NCI-H446 treated with DMSO at 0.1 percent for 48 hours (cell line): Measurements from ENCODE around the gene KLF16.

Experiments used
- DNase-seq: peaks from one replicate; lab custom pipeline; 2025; lab: John Stamatoyannopoulos, UW

The KLF16 gene

DNA sequence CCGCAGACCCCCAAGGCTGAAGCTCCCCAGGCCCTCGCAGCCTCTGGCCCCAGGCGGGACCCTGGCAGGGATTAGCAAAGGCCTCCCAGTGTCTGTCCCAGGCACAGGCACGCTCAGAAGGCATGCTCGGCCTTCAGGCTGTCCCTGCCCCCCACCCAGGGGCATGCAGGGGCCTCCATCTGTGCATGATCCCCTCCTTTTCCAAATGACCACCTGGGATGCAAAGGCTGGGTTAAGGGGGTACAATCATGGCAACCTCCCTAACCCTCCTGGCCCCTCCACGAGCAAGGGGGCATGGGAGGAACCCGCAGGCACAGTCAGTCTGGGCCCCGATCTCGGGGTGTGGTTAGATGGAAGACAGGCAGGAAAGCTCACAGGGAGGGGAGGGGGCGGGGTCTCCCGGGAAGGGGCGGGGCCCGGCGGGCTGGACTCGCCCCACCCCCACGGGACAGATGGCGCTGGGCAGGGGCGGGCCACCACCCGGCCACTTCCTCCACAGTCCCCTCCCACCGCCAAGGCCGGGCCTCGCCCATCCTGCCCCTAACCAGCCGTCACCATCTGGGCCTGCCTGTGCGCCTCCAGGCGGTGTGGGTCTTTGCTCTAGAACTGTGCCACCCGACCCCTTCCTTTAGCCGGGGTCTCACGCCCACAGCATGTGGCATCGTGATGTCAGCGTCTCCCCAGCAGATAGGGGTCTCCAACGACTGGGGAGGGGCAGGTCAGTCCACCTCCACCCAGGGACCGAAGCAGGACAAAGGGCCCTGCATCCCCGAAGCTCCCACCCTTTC is 8.1 kb downstream of the KLF16 start:
- no peak for DNase-seq

DNA sequence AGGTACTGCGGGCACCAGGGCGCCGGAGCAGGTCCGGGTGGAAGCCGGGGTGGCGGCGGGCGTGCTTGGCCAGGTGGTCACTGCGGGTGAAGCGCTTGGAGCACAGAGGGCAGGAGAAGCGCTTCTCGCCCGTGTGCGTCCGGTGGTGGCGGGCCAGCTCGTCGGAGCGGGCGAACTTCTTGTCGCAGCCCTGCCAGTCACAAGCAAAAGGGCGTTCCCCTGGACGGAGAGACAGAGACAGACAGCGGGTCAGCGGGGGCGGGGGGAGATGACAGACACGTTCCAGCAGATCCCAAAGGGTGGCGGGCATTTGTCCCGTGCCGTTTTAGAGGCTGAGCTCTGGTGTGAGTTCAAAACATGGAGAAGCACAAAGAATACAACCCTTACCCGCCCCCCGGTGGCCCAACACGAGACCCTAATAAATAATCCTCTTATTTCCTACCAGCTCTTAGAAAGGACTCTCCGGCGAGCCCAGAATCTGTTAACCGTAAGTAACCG is 8.8 kb downstream of the KLF16 start:
- DNase-seq, result no peak

DNA sequence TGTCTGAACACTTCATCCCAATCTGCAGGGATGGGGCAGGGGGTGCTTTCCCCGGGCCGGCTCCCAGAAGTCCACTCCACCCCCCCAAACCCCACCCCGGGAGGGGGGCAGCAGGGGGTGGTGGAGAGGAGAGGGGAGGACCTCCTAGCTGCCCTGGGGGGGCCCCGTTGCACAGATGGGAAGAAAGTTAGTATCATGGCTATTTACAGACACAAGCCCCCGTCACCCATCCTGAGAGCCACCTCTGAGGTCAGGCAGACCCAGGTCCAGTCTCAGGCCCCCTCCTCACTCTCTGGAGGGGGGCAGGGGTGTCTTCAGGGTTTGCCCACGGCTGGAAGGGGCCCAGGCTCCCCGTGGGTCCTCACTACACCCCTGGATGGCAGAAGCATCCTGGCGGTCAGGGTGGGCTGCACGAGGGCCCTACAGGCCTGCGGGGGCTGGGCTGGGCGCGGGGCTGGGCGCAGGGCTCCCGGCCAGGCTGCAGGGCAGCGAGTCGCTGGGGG is 9.3 kb downstream of the KLF16 start:
- DNase-seq, result no peak

DNA sequence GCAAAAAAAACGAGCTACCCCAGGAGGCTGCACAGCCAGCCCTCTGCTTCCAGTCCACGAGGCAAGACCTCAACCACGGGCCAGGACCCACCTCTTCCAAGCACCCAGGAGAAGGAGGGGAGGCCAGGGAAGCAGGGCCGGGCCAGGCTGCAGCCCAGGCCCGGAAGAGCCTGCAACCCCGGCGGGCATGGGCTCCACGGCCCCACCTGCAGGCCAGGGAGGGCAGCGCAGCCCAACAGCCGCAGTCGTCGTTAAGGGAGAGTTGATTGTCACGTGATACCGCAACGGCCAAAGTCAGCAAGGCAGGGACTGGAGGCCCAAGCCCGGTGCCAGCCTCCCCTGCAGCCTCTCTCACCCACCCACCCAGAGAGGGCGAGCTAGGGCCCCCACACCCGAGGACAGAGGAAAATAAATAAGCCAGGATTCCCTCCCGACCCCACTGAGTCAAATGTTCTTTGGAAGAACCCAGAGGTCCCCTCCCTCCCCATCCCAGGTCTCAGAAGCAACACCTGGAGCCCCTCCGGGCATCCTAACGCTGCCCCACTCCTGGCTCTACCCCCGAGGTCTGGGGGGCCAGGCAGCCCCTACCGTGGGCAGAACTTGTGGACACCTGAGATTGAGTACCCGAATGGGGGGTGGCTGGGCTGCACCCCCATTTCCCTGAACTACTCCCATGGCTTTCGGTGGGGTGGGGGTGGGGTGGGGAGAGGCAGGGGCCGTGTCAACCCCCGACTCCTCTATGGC is 9.9 kb downstream of the KLF16 start:
- DNase-seq, result no peak

DNA sequence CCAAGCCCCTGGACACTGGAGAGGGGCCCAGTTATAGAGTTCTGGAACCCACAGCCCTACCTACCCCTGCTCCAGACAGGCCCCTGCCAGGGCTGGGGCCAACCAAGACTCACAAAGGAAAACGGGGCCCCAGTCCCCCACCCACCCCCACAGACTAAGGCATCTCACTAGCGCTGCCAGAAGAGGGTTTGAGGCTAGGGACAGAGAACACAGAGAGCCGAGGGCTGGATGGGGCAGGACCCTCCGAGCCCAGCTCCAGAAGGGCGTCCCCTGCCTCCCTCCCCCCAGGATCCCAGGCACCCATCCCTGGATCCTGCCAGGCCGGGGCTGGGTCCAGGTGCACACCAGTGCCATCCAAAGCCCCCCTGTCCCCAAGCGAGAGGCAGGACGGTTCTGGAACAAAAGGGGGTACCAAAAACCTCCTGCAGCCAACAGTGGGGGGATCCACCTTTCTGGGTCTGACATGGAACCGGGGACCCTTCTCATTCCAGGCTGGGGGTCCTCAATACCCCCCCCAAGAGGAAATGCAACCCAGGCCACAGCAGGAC is 10.7 kb downstream of the KLF16 start:
- DNase-seq, result no peak

DNA sequence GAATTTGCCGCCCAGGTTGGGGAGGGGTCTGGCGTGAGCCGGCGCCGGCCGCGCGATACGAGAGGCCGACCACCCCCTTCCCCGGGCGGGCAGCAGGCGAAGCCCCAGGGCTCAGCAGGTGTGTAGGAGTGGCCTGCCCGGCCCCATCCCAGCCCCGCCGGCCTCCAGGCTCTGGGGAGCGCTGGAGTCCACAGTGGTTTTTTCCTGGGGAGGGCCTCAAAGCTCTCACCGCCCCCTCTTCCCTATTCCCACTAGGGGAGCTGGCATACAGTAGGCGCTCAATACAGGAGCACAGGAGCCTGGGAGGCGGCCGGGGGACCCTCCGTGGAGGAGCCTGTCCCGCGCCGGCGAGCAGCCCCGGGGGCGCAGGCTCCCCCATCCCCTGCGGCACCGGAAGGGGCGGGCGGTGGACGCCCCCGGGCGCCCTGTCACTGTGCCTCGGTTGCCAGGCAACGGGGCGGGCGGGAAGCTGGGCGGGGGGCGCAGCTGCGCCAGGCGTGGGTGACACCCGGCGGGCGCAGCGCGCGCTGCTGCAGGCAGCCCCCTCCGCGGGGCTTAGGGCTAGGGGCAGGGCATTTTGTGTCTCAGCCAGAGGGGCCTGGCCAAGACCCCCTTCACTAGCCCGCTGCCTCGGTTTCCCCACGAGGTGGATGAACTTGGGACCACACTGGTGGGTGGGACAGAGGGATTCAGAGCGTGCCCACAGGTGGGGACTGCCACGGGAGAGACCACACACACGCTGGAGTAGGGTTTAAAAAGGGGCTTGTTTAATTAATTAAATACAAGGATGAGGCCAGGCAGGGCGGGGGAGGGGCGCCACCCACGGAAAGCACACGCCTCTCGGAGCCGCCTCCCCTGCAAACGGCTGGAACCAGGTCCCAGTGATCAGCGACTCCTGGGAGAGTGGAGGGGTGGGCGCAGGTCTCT is 11.5 kb downstream of the KLF16 start:
- DNase-seq, result no peak

DNA sequence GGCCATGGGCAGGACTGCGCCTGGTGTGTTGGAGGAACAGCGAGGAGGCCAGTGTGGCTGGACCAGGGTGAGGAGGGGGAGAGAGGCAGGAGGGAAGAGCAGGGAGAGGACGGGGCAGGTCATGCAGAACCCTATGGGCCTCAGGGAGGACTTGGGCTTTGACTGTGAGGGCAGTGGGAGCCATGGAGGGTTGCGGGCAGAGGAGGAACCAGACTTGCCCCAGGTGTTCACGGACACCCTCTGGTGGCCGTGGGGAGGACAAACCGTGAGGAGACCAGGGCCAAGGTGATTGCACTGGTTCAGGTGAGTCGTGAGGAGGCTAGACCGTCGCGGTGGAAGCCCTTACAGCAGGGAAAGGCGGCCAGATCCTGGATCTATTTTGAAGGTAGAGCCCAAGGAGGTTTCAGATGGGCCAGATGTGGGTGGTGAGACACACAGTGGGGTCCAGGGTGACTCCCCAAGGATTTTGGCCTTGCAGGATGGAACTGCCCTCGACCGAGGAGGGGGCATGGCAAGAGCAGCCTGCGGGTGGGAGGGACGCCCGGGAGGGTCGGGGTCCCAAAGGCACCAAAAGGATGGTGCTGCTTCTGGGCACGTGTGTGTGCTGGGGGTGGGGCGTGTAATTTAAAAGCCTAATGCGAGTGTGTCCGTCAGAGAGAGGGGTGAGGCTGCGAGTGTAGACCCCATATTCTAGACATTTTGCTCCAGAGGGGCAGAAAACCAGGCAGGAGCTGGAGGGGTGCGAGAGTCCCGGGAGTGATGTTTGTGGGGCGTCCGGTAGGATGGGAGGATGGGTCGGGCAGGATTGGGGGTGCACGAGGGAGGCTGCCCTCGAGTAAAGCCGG is 12.3 kb downstream of the KLF16 start:
- no peak for DNase-seq

DNA sequence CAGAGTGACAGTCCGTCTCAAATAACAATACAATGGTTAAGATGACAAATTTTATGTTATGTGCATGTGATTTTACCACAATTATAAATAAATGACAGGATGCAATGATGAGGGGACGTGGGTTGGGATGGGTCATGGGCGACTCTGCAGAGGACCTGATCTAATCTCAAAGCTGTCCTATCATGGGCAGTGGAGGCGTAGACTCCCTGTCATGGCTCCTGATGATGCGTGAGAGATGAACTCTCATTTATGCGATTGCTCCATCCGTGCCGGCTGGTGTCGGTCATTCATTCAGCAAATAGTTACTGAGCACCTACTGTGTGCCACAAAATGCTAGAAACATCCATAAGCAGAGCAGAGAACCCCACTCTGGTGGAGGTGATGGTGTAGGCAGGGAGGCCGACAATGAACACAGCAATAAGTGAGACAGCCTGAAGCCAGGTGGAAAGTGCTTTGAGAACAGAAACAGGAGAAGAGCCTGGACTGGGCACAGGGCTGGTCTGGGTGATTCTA is 13.4 kb downstream of the KLF16 start:
- DNase-seq, result no peak

DNA sequence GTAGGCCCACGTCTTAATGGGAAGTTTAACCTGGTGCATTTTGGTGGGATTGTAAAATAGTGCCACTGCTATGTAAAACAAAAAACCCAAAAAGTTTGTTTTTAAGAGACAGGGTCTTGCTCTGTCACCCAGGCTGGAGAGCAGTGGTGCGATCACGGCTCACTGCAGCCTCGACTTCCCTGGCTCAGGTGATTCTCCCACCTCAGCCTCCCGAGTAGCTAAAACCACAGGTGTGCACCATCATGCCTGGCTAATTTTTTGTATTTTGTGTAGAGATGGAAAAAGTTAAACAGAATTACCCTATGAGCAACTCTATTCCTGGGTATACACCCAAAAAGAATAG is 14.3 kb downstream of the KLF16 start:
- no peak for DNase-seq

DNA sequence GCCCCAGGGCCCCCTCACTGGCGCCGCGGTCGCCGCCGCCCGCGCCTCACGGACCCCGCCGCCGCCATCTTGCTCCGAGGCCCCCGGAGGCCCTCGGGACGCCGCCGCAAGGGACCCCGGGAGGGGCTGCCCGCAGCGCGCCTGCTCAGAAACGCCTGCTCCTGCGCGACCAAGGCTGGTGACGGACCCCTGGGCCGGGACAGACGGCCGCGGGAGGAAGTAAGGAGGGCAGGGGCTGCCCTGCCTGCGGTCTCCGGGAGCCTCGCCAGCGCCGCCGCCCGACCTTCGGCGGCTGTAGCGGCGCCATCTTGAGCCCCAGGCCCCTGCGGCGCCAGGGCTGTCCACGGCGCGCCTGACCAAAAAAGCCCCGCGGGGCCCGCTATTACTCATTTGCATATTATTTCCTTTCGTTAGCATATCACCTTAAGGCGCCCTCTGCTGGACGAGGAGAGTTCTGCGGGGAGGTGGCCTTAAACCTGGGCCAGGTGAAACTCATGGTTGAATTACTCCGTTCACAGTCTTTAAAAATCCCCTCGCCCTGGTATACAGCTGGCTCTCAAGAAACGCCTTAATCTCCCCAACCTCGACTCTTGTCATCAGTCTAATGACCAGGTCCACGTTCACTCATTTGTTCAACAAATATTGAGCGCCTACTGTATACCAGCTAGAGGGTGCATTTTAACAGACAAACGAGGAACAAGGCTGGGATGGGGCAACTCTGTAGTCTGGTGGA is 14.8 kb downstream of the KLF16 start, which contains the start of gene REXO1:
REXO1 (minus strand) TSS at position 85 of the 733 bp plus-strand sequence. CDS start 125 bp downstream, outside the sequence.
- DNase-seq, result peak; percentile 89

DNA sequence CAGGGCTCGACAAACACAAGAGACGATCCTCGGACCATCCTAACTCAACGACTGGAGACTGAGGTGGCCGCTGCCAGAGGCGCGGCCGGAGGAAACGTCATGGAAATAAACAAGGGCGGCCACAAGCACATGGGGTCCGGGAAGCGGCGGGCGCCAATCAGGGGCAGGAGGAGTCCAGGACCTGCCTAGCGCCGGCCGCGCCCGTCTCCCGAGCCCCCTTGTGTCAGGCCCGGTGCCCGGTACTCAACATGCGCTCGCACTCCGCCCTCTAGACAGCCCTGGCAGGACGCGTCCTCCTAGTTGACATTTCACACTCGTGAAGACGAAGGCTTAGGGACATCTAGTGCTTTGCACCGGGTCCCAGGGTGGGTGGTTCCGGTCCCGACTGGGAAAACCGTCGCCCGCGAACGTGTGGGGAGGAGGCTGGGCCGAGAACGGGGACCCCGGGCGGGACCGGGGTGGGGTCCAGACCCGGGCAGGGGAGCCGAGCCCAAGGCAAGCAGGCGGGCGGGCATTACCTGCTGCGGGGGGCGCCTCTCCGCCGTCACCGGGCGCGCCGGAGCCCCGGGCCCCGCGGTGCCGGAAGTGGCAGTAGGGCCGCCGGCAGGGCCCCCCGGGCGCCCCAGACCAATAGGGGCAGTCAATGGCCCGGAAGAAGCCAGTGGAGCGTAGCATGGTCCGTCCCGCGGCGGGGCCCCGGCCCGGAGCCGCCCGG is 15.5 kb downstream of the KLF16 start:
- no peak for DNase-seq

DNA sequence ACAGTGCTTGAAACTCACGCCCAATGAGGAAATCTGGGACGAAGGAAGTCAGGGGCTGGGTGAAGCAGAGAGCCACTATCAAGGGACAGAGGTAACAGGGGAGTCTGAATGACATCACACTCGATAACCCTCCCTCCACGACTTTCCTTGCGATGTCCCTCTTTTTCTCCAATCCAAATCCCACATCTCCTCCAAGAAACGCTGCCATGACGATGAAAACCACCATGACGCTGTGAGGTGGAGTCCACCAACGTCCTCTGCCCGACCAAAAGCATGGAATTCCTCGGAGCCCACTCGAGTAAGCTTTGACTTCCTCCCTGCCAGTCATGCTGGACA is 16.1 kb downstream of the KLF16 start:
- no peak for DNase-seq

DNA sequence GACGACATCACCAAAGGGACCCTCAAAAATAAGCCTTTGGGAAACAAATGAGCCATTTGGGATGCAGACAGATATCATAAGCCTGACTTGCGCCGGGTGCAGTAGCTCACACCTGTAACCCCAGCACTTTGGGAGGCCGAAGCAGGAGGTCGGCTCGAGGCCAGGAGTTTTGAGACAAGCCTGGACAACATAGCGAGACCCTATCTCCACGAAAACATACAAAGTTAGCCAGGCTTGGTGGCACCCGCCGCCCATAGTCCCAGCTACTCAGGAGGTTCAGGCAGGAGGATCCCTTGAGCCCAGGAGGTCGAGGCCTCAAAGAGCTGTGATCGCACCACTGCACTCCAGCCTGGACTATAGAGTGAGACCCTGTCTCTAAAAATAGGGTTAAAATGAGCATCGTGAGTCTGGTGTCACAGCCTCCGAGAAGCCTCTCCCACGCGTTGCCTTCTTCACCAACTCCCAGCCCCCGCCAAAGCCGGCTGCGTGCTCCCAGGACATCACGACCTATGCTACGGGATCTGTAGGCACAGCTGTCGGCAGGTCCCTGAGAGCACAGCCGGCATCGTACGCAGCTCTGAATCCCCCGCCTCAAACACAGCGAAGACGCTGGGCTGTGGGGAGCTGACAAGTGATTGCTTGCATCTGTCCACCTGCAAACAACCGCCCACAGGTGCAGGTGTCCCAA is 16.7 kb downstream of the KLF16 start:
- DNase-seq, result no peak

DNA sequence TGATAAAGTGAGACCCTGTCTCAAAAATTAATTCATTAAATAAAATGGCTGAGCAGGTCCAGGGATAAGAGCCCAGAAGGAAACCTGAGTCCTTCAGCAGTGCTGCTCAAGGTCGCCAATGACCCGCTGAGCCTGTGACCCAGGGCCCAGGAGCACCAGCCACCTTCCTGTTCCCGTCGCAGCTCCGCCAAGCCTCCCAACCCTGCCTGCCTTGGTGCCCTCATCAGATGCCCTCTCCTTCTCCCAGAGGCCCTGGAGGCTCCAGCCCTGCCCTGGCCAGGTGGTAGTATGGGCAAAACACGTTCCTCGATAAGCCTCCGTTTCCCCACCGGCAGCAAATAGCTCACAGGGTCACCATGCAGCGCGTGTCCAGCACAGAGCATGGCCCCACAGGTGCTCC is 17.7 kb downstream of the KLF16 start:
- no peak for DNase-seq

DNA sequence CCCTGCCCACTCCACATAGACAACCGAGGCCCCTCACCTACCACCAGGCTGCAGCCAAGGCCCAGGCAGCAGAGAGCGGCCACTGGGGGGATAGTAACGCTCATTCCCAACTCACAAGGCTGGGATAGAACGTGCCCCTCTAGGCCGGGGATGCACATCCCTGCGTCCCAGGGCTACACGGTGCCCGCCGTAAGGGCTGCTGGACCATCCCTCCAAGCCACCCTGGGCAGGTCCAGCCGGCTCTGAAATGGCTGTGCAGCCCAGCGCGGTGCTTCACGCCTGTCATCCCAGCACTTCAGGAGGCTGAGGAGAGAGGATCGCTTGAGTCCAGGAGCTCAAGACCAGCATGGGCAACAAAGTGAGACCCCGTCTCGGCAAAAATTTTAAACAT is 18.3 kb downstream of the KLF16 start:
- no peak for DNase-seq

DNA sequence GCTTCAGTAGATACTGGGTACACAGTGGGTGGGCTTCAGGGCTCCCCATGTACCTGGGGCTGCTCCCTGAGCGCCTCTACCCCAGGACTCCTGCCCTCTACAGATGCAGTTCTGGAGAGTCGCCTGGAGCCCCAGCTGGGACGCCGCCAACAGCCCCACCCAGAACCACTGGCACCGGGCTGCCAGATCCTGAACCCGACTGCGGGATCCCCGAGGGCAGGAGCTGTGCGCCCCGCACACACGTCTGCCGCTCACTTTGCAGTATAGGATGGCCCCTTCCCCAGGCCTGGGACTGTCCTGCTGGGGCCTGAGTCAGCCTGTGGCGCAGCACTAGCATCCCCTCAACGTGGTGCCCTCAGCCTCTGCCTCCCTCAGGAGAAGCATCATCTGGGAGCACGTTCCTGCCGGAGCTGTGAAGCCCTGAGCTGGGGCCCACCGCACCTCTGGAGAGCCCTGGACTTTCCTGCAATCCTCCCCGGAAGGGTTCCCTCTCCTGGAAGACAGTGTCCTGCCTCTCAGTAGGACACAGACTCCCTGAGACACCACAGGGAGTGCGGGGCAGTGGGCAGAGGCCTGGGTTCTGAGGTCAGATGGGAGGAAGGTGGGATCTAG is 18.8 kb downstream of the KLF16 start:
- DNase-seq, result no peak

DNA sequence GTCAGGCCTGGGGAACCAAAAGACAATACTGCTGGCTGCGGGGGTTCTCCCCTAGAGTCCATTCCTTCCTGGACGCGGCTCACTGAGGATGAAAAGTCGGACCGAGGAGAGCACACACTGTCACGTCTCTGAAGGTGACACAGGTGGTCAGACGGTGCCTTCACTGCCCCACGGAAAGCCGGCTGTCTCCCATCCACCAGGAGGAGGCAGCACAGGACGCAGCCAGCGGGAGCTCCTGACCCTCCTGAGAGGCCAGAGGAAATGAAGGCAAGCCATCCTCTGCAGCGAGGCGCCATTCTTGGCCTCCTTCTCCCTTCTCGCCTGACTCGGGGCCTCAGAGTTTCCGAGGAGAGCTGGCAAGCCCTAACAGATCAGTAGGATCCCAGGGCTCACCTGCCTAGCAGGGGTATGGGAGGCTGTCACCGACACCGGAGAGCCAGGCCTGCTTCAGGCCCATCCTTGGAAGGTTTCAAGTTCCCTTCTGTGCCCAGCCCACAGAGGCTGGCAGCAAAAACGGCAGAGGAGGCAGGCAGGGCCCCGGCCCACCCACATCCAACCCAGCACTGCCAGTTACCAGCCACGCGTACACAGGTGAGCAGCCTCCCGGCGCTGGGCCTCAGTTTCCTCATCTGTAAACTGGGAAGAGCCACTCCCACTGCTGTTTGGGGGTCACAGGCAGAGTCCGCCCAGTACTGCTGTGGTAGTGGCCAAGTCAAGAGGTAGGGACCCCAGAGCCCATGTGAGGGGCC is 19.6 kb downstream of the KLF16 start:
- no peak for DNase-seq

DNA sequence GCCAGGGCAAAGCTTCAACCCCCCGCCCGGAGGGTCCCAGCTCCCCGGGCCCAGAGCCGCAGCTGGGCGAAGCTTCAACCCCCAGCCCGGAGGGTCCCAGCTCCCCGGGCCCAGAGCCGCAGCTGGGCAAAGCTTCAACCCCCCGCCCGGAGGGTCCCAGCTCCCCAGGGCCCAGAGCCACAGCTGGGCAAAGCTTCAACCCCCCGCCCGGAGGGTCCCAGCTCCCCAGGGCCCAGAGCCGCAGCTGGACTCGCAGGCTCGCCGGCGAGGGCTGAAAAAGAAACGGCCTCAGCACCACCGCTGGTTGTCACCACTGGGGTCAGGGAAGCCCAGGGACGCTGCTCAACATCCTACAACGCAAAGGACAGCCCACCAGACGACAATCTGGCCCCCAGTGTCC is 20.3 kb downstream of the KLF16 start:
- DNase-seq, result no peak
